GM21381 (cell line): ENCODE measurements around the gene POLK.

Experiments used
- ATAC-seq: cut with Tn5 transposase; IDR thresholded peaks from one replicate; pipeline ENCODE4 v1.9.1; 2021; ENCODE audit warnings: mild to moderate bottlenecking, moderate library complexity; ENCODE audit not compliant: unreplicated experiment

Gene POLK

DNA sequence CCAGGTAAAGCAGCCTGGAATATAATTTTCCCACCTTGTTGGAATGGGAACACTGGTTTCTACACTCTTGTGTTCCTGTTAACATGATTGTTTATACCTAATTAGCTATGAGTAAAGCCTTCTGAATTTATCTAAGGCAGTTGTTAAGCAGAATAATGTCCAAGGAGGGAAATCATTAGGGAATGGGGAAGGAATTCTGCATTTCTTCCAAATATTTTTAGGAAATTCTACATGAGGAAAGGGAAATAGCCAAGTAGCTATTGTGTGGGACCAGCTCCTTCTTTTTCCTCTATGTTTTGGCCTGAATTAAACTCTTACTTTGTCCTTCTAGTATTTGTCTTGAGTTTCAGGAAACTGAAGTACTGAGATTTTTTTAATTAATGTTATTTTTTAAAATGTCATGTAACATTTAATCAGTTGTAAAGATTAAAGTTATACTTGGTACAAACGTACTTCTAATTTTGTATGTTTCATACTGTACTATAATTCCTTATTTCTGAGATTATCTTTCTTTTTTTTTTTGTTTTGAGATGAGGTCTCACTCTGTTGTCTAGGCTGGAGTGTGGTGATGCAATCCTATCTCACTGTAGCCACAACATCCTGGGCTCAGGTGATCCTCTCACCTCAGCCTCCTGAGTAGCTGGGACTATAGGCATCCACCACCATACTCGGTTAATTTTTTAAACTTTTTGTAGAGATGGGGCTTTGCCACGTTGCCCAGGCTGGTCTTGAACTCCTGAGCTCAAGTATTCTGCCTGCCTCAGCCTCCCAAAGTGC is 128.0 kb downstream of the POLK start:
- no peak for ATAC-seq

DNA sequence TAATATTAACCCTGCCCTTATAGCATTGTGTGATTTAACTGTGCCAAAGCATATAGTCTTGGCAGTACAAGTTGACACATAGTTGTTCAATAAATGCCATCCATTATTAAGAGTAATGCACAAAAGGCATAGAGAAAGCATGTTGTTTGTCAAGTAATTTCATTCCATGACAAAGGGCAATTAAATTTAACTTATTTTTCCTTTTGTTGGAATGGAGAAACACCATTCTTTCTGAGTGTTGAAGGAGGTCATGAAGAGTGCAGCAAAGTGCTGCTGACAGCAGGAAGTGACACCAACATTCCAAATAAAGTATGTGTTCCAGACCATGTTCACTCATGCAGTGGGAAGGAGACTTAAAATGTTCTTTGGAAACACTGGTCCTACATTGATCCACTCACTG is 128.7 kb downstream of the POLK start:
- no peak for ATAC-seq

DNA sequence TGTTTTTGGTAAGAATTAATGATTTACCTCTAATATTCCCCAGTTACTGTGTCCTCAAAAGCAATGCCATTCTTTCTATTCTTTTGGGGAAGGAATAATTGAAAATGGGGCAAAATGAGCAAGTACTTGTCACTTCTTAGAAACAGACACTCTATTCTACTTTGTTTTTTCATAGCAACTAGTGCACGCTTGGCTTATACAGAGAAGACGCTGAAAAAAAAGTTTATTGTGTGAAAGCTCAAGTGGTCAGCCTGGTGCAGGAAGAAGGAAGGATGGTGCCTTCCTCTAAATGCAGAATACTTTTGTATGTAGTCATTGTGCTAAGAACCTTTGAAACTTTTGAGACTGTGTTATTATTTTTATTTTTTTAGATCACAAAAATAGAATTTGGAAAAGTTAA is 129.1 kb downstream of the POLK start:
- no peak for ATAC-seq

DNA sequence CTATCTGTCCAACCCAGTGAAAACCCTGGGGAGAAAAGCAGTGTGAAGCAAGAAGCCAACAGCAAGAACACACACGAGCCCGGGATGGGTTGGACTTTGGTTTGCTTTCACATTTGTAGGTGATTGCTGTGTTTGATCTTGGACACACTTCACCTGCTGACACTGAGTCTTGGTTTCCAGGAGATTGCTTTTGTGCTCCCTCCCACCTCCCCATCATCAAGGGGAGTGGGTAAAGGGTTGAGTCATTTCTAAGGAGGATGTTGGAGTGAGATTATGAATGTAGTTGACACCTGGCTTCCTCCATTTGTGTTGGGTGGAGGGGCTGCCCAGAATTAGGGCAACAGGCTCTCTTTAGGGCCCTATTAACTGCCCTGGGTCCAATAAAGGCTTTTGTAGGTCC is 137.0 kb downstream of the POLK start:
- ATAC-seq = no peak
